Progenitor cell of endocrine pancreas (in vitro differentiated cells): ENCODE data around the gene CYREN. TPM values are rescaled to one million over a fixed set of nuclear protein-coding genes. Genes with fewer than 3 reads are reported as not detected.
"Not testable (repeated sequence)": the region's sequence is repeated elsewhere in the genome, so short reads cannot be mapped to it uniquely, and the experiment has no call there.

ENCODE experiments used
- DNase-seq: peaks from one replicate; pipeline ENCODE4 v3.0.0; 2021; ENCODE audit warnings: low spot score; ENCODE audit not compliant: unreplicated experiment
- H3K27ac Mint-ChIP-seq: 2 replicates; pipeline ENCODE4 v1.8.0; 2021; ENCODE audit warnings: mild to moderate bottlenecking, moderate library complexity, mixed read lengths
- H3K27me3 Mint-ChIP-seq: 2 replicates; pipeline ENCODE4 v1.8.0; 2021; ENCODE audit warnings: mixed read lengths
- H3K36me3 Mint-ChIP-seq: 2 replicates; pipeline ENCODE4 v1.8.0; 2022; ENCODE audit warnings: mixed read lengths; ENCODE audit not compliant: insufficient read depth
- H3K4me1 Mint-ChIP-seq: 2 replicates; pipeline ENCODE4 v1.8.0; 2021; ENCODE audit warnings: low read depth, mixed read lengths
- H3K4me3 Mint-ChIP-seq: 2 replicates; pipeline ENCODE4 v1.8.0; 2021; ENCODE audit warnings: low read depth, mild to moderate bottlenecking, moderate library complexity, mixed read lengths
- H3K9me3 Mint-ChIP-seq: 2 replicates; pipeline ENCODE4 v1.8.0; 2021; ENCODE audit warnings: low read depth, mixed read lengths
- total RNA-seq: library from RNA; stranded (reverse); gene quantifications from 2 replicates; pipeline ENCODE4 v1.2.1, GENCODE V29; 2021
- TF ChIP-seq, protein P1 (sequence below): fragments of 200-600 bp; sonication (generic); IDR thresholded peaks from one replicate; pipeline ENCODE4 v1.5.0; 2021; ENCODE audit warnings: antibody characterized with exemption, mild to moderate bottlenecking; ENCODE audit not compliant: unreplicated experiment

CYREN gene
- total RNA-seq, 1 donor from 2014 or later: 73.8 TPM

DNA sequence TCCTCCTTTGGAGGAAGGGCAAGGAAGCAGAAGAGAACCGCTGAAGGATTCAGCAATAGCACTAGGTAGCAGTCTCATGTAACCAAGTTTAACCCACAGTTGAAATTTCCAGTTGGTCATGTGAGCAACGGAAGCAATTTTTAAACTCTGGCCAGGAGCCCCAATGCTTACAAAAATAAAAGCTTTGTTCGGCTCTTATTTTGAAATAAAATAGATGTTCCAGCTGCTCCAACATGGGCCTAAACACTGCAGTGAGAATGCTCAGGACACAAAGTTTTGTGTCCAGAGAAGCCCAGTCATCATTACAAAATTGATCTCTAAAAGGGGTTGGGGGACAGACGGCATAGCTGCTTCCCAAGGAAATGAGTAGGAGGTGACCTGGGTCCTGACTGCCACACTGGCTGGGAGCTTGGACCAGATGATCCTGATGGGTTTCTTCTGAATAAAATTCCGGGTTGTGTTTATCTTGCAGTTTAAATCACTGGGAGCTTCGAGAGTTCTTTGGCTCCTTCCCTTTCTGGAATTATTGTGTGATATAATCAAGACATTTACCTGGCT lies 23.1 kb downstream of the CYREN start:
- DNase-seq: no peak
- peaks cover 8% of the 10 kb centered on the region for H3K4me1 Mint-ChIP-seq
- H3K36me3 Mint-ChIP-seq: no peaks in the 10 kb centered on the region
- H3K27me3 Mint-ChIP-seq: no peaks in the 10 kb centered on the region
- TF ChIP-seq, protein P1, sequence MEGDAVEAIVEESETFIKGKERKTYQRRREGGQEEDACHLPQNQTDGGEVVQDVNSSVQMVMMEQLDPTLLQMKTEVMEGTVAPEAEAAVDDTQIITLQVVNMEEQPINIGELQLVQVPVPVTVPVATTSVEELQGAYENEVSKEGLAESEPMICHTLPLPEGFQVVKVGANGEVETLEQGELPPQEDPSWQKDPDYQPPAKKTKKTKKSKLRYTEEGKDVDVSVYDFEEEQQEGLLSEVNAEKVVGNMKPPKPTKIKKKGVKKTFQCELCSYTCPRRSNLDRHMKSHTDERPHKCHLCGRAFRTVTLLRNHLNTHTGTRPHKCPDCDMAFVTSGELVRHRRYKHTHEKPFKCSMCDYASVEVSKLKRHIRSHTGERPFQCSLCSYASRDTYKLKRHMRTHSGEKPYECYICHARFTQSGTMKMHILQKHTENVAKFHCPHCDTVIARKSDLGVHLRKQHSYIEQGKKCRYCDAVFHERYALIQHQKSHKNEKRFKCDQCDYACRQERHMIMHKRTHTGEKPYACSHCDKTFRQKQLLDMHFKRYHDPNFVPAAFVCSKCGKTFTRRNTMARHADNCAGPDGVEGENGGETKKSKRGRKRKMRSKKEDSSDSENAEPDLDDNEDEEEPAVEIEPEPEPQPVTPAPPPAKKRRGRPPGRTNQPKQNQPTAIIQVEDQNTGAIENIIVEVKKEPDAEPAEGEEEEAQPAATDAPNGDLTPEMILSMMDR: no peak
- no peak overlapping the region for H3K4me3 Mint-ChIP-seq
- H3K27ac Mint-ChIP-seq: no peak overlapping the region
- no peaks in the 10 kb centered on the region for H3K9me3 Mint-ChIP-seq

DNA sequence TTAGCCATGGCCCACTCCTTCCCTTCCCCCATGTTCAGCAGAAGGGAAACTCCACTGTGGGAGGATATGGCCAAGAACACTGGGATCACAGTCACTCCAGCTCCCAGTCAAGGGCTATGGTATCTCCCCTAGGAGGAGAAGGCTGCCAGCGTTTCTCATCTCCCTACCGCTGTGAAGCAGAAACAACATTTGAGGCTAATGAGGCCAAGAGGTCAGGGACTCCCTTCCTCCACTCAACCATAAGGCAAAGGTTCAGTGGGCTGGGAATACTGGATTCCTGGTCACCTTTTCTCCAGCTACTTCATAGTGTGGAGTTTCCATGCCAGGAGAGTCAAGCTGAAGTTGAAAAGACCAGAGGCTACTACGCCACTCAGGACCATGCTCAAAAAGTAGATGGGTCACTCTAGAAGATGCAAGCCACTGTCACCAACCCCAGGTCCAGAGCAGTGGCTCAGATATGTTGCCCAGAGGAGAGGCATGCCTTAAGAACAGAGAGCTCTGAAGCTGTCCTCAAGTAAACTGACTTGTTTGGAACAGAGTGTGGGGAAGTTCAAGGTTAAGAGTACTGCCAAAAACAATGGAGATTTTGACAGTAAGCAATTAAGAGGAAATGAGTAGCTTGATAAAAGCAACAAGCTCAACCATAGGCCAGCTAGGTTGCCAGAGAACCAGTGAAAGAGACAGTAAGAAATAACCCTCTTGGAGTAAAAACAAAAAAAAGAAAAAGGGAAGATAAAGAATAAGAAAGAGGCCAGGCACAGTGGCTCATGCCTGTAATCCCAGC lies 26.4 kb downstream of the CYREN start:
- H3K27ac Mint-ChIP-seq: no peak overlapping the region
- no peak overlapping the region for H3K4me3 Mint-ChIP-seq
- no peaks in the 10 kb centered on the region for H3K36me3 Mint-ChIP-seq
- TF ChIP-seq, protein P1: no peak
- DNase-seq: no peak
- peaks cover 11% of the 10 kb centered on the region for H3K9me3 Mint-ChIP-seq
- H3K4me1 Mint-ChIP-seq: peaks cover 8% of the 10 kb centered on the region
- no peaks in the 10 kb centered on the region for H3K27me3 Mint-ChIP-seq

DNA sequence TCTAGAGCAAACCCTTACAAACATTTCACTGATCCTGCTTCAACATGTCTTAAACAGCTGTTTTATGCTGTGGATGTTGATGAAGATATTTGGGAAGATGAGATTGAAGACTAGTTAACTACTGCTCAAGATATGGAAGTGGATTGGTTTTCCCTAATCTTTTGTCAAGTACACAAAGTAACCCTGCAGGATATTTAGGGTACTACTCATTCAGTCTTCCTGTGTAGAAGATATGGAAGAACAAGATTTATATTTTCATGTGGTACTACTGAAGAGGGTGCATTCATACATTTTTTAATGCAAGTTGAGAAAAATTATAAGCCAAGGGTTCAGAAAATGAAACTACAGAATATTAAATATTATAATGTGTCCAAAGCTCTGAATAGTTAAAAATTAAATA lies 40.9 kb downstream of the CYREN start:
- Mint-ChIP-seq H3K27ac (no peak overlapping the region), H3K36me3 (peaks cover 2% of the 10 kb centered on the region), H3K4me1 (no peaks in the 10 kb centered on the region), H3K9me3 (peaks cover 20% of the 10 kb centered on the region), H3K27me3 (no peaks in the 10 kb centered on the region), H3K4me3 (no peak overlapping the region)
- DNase-seq: no peak
- TF ChIP-seq, protein P1: no peak

DNA sequence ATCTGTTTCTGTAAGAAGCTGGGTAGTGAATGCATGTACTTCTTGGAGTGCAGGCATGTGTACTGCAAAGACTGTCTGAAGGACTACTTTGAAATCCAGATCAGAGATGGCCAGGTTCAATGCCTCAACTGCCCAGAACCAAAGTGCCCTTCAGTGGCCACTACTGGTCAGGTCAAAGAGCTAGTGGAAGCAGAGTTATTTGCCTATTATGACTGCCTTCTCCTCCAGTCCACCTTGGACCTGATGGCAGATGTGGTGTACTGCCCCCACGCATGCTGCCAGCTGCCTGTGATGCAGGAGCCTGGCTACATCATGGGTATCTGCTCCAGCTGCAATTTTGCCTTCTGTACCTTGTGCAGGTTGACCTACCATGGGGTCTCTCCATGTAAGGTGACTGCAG lies 41.6 kb downstream of the CYREN start:
- Mint-ChIP-seq H3K36me3 (peaks cover 2% of the 10 kb centered on the region), H3K9me3 (peaks cover 20% of the 10 kb centered on the region), H3K4me3 (no peak overlapping the region), H3K27ac (no peak overlapping the region), H3K27me3 (no peaks in the 10 kb centered on the region), H3K4me1 (no peaks in the 10 kb centered on the region)
- TF ChIP-seq, protein P1: no peak
- no peak for DNase-seq

DNA sequence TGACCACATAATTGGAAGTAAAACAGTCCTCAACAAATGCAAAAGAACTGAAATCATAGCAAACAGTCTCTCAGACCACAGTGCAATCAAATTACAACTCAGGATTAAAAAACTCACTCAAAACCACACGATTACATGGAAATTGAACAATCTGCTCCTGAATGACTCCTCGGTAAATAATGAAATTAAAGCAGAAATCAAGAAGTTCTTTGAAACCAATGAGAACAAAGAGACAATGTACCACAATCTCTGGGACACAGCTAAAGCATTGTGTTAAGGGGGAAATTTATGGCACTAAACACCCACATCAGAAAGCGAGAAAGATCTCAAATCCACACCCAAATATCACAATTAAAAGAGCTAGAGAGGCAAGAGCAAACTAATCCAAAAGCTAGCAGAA lies 45.9 kb downstream of the CYREN start:
- not testable (repeated sequence) for H3K4me1 Mint-ChIP-seq, DNase-seq, H3K27me3 Mint-ChIP-seq

DNA sequence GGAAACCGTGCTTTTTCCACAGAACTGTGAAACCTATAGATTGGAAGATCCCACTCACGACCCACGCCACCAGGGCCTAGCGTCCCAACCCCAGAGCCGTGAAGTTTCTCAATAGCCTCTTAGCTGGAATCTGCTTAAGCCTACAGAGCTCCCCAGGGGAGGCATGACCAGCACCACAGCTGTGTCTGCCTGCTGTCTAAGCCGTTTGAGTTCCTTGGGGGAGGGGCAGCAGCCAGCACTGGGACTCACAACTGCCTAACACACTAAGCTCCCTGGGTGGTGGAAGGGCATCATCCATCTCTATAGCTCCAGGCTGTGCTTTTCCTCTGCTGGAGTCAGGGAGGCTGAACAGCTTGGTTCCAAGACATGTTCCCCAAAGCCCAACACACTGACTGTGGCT lies 48.6 kb downstream of the CYREN start:
- Mint-ChIP-seq H3K9me3 (peaks cover 18% of the 10 kb centered on the region), H3K4me3 (no peak overlapping the region), H3K27me3 (no peaks in the 10 kb centered on the region), H3K36me3 (peaks cover 8% of the 10 kb centered on the region), H3K4me1 (no peaks in the 10 kb centered on the region), H3K27ac (no peak overlapping the region)
- TF ChIP-seq, protein P1: no peak
- no peak for DNase-seq

More for the DNA sequence above, 45.9 kb downstream of the CYREN start:
- peaks cover 18% of the 10 kb centered on the region for H3K9me3 Mint-ChIP-seq
- not testable (repeated sequence) for H3K36me3 Mint-ChIP-seq, H3K4me3 Mint-ChIP-seq, H3K27ac Mint-ChIP-seq
